ENCODE data around the gene TOMT. TPM values are rescaled to one million over a fixed set of nuclear protein-coding genes. Genes with fewer than 3 reads are reported as not detected.
A peak's percentile ranks its signal among the peaks of the same experiment; 100 is the strongest.

TOMT gene, protein sequence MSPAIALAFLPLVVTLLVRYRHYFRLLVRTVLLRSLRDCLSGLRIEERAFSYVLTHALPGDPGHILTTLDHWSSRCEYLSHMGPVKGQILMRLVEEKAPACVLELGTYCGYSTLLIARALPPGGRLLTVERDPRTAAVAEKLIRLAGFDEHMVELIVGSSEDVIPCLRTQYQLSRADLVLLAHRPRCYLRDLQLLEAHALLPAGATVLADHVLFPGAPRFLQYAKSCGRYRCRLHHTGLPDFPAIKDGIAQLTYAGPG
- not detected in 2 replicates for total RNA-seq (2014; rRNA removed; shearing (Covaris generic))
- polyA plus RNA-seq (2016; fragmentation: Nextera tagmentation; extraction: Ambion mirVana): not detected in 2 replicates

DNA sequence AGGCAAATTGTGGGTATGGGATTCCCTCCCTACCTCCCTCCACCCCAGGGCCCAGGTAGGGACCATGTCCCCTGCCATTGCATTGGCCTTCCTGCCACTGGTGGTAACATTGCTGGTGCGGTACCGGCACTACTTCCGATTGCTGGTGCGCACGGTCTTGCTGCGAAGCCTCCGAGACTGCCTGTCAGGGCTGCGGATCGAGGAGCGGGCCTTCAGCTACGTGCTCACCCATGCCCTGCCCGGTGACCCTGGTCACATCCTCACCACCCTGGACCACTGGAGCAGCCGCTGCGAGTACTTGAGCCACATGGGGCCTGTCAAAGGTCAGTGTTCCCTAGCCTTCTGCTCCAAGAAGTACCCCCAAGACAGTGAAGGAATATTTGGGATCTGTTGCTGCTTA, at the start of gene TOMT:
TOMT (plus strand) TSS at position 37 of the 400 bp plus-strand sequence; CDS start at position 65, 28 bp downstream.
- no peaks in the 10 kb centered on the region for H3K9me2 ChIP-seq (ENCODE audit: insufficient read depth)
- H4K20me1 ChIP-seq (ENCODE audit: insufficient read depth): no peaks in the 10 kb centered on the region
- 93 to 96% methylated on average over 14 of the region's 14 CpGs for WGBS, 2 experiments (ENCODE audit: low coverage in 1 of 2, low lambda C conversion rate in 2 of 2, missing lambda C conversion rate in 2 of 2)
- no peaks in the 10 kb centered on the region for H3K27me3 ChIP-seq (replicated peaks; ENCODE audit: insufficient read depth)
- no peak within 1 kb of the TSS for H3K27ac ChIP-seq
- H3K9ac ChIP-seq: no peak within 1 kb of the TSS
- no peak within 1 kb of the TSS for H3K4me2 ChIP-seq (ENCODE audit: unreplicated experiment)
- TF ChIP-seq EZH2 (IDR thresholded peaks at IDR 0.05; ENCODE audit: insufficient read depth, poor library complexity, severe bottlenecking): no peak
- H3K9me3 ChIP-seq (ENCODE audit: low read depth): no peaks in the 10 kb centered on the region
- no peak within 1 kb of the TSS for H2AFZ ChIP-seq
- in situ Hi-C loops (cut with MboI): no loop called here
- peaks cover 21% of the 10 kb centered on the region for H3K79me2 ChIP-seq (ENCODE audit: insufficient read depth)
- DNase-seq: no peak
- H3K36me3 ChIP-seq (ENCODE audit: low read depth): no peaks in the 10 kb centered on the region
- H3K4me1 ChIP-seq (ENCODE audit: insufficient read depth): peaks cover 17% of the 10 kb centered on the region
- H3K4me3 ChIP-seq: no peak within 1 kb of the TSS
- peaks cover 14% of the 10 kb centered on the region for H3F3A ChIP-seq (ENCODE audit: insufficient read depth)

DNA sequence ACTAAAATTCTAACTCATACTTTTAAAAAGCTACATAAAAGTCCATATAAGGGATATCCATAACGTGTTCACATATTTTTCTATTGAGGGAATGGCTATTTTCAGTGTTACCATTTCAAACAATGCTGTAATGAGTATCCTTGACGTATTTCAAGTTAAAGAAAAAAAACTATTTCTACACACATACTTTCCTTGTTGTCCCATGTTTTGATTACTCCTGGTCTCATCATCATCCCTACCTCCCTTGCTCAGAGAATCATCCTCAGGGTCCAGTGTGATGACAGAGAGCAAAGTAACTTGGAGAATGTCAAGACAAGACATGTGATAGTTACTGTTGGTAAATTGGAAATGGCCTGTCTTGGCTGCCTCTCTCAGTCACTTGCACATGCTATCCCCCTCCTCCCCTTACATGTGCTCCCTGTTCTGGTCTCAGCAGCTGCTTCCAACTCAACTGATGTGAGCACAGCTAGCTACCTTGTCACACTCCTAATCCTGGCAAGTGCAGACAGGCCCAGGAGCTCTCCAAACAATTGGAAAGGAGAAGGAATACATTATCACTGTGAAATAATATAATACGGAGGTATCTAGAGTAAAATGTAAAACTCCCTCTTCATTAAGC, 47.2 kb upstream of the TOMT start:
- Histone ChIP-seq H3K4me2 (ENCODE audit: unreplicated experiment) (no peak overlapping the region), H2AFZ (no peak overlapping the region), H3K4me3 (no peak overlapping the region), H3K79me2 (ENCODE audit: insufficient read depth) (peaks cover 98% of the 10 kb centered on the region), H3K4me1 (ENCODE audit: insufficient read depth) (no peaks in the 10 kb centered on the region), H3K36me3 (ENCODE audit: low read depth) (no peaks in the 10 kb centered on the region), H3K9me2 (ENCODE audit: insufficient read depth) (no peaks in the 10 kb centered on the region), H3K9me3 (ENCODE audit: low read depth) (no peaks in the 10 kb centered on the region), H3F3A (ENCODE audit: insufficient read depth) (no peaks in the 10 kb centered on the region; the same call in 1 of the 2 replicates), H4K20me1 (ENCODE audit: insufficient read depth) (no peaks in the 10 kb centered on the region), H3K27me3 (replicated peaks; ENCODE audit: insufficient read depth) (no peaks in the 10 kb centered on the region), H3K27ac (peak overlapping the region; percentile 33), H3K9ac (no peak overlapping the region)
- 46 to 56% methylated on average over 3 of the region's 3 CpGs for WGBS, 2 experiments (ENCODE audit: low coverage in 1 of 2, low lambda C conversion rate in 2 of 2, missing lambda C conversion rate in 2 of 2)
- TF ChIP-seq EZH2phosphoT487 (IDR thresholded peaks at IDR 0.05; ENCODE audit: insufficient read depth, low read depth): no peak
- no peak for TF ChIP-seq EZH2 (IDR thresholded peaks at IDR 0.05; ENCODE audit: insufficient read depth, poor library complexity, severe bottlenecking)
- in situ Hi-C loops (cut with MboI): no loop called here
- DNase-seq: peak; percentile 41

- no peaks in the 10 kb centered on the region for H3K9me3 ChIP-seq (ENCODE audit: low read depth)
- 90 to 91% methylated on average over 5 of the region's 5 CpGs for WGBS, 2 experiments (ENCODE audit: low coverage in 1 of 2, low lambda C conversion rate in 2 of 2, missing lambda C conversion rate in 2 of 2)
- H3K79me2 ChIP-seq (ENCODE audit: insufficient read depth): peaks cover 98% of the 10 kb centered on the region
- TF ChIP-seq EZH2 (IDR thresholded peaks at IDR 0.05; ENCODE audit: insufficient read depth, poor library complexity, severe bottlenecking): no peak
- no peak for TF ChIP-seq EZH2phosphoT487 (IDR thresholded peaks at IDR 0.05; ENCODE audit: insufficient read depth, low read depth)
- no peaks in the 10 kb centered on the region for H3K9me2 ChIP-seq (ENCODE audit: insufficient read depth)
- H2AFZ ChIP-seq: no peak overlapping the region
- no peak overlapping the region for H3K4me3 ChIP-seq
- no peaks in the 10 kb centered on the region for H4K20me1 ChIP-seq (ENCODE audit: insufficient read depth)
- H3K27me3 ChIP-seq (replicated peaks; ENCODE audit: insufficient read depth): no peaks in the 10 kb centered on the region
- H3K36me3 ChIP-seq (ENCODE audit: low read depth): no peaks in the 10 kb centered on the region
- H3K27ac ChIP-seq: no peak overlapping the region
- H3F3A ChIP-seq (ENCODE audit: insufficient read depth): no peaks in the 10 kb centered on the region; the same call in 1 of the 2 replicates
- in situ Hi-C loops (cut with MboI): no loop called here
- H3K4me2 ChIP-seq (ENCODE audit: unreplicated experiment): no peak overlapping the region
- peaks cover 5% of the 10 kb centered on the region for H3K4me1 ChIP-seq (ENCODE audit: insufficient read depth)
- H3K9ac ChIP-seq: no peak overlapping the region
- no peak for DNase-seq
Observed at GRCh38 chr11:72061739-72062396, 43.9 kb upstream of the TOMT start.

- TF ChIP-seq EZH2 (IDR thresholded peaks at IDR 0.05; ENCODE audit: insufficient read depth, poor library complexity, severe bottlenecking) (no peak), EZH2phosphoT487 (IDR thresholded peaks at IDR 0.05; ENCODE audit: insufficient read depth, low read depth) (no peak)
- peaks cover 89% of the 10 kb centered on the region for H3K79me2 ChIP-seq (ENCODE audit: insufficient read depth)
- DNase-seq: peak; percentile 25
- in situ Hi-C loops (cut with MboI): no loop called here
- H3K4me2 ChIP-seq (ENCODE audit: unreplicated experiment): peak overlapping the region; percentile 26
- H3K9ac ChIP-seq: no peak overlapping the region; the same call in 1 of the 2 replicates
- H4K20me1 ChIP-seq (ENCODE audit: insufficient read depth): no peaks in the 10 kb centered on the region
- no peaks in the 10 kb centered on the region for H3K9me2 ChIP-seq (ENCODE audit: insufficient read depth)
- no peak overlapping the region for H3K4me3 ChIP-seq
- 0 out of 2 replicates have a peak overlapping the region, but pooled peaks have one; percentile 5 for H2AFZ ChIP-seq
- peak overlapping the region; percentile 95 for H3K27ac ChIP-seq
- peaks cover 51% of the 10 kb centered on the region for H3K4me1 ChIP-seq (ENCODE audit: insufficient read depth)
- peaks cover 48% of the 10 kb centered on the region for H3F3A ChIP-seq (ENCODE audit: insufficient read depth)
- H3K9me3 ChIP-seq (ENCODE audit: low read depth): no peaks in the 10 kb centered on the region
- H3K27me3 ChIP-seq (replicated peaks; ENCODE audit: insufficient read depth): no peaks in the 10 kb centered on the region
- H3K36me3 ChIP-seq (ENCODE audit: low read depth): no peaks in the 10 kb centered on the region
Observed at GRCh38 chr11:72066855-72067254, 38.9 kb upstream of the TOMT start.

Measured in GM23248 (cell line).